HG03045 (cell line): ENCODE results near the gene SULT2B1.

Experiments
- ATAC-seq: cut with Tn5 transposase; IDR thresholded peaks from one replicate; pipeline ENCODE4 v1.9.1; 2021; ENCODE audit warnings: mild to moderate bottlenecking, moderate library complexity; ENCODE audit not compliant: unreplicated experiment

The SULT2B1 gene

GRCh38 chr19:48646722-48647216, 94.8 kb downstream of the SULT2B1 start:
- ATAC-seq, result no peak

GRCh38 chr19:48648134-48648533, 96.2 kb downstream of the SULT2B1 start:
- ATAC-seq, result no peak
